Prostate gland (tissue), 2 donors: ENCODE results near the gene VAV2. TPM values are rescaled to one million over a fixed set of nuclear protein-coding genes. Genes with fewer than 3 reads are reported as not detected.

Experiments used
- DNase-seq: peaks from one replicate; pipeline ENCODE4 v3.0.0-alpha.2; 2019; ENCODE audit warnings: low spot score
- H3K27ac ChIP-seq, 2 donors: fragments of 200-600 bp; sonication (generic); 2 replicates each; pipeline ENCODE4 v1.5.1; 2017 to 2019
- H3K27me3 ChIP-seq: fragments of 200-600 bp; sonication (generic); replicated peaks from 2 replicates; pipeline ENCODE4 v1.5.1; 2019; ENCODE audit not compliant: insufficient read depth
- H3K36me3 ChIP-seq, 2 donors: fragments of 200-600 bp; sonication (generic); 1 replicate in 1 of 2; 2 replicates in 1 of 2; pipeline versions ENCODE4 v1.5.1 to v1.8.1; 2017 to 2019
- H3K4me1 ChIP-seq: fragments of 200-600 bp; sonication (generic); replicated peaks from 2 replicates; pipeline ENCODE4 v1.5.1; 2019
- H3K4me3 ChIP-seq, 2 donors: fragments of 200-600 bp; sonication (generic); 2 replicates each; pipeline ENCODE4 v1.5.1; 2017 to 2019
- H3K9me3 ChIP-seq: fragments of 200-600 bp; sonication (generic); 2 replicates; pipeline ENCODE4 v1.5.1; 2017
- POLR2A ChIP-seq: fragments of 450-650 bp; IDR thresholded peaks from one replicate; pipeline ENCODE4 v1.6.1; 2016; ENCODE audit warnings: antibody characterized with exemption, mild to moderate bottlenecking
- POLR2AphosphoS5 ChIP-seq: sonication (generic); formaldehyde crosslinking; IDR thresholded peaks from one replicate; pipeline ENCODE4 v1.6.1; 2017; ENCODE audit warnings: antibody characterized with exemption
- WGBS: methylation state at CpG from one replicate; pipeline ENCODE4 v1.1.5; 2018; 5-methylcytosine and 5-hydroxymethylcytosine counted together
- intact Hi-C: fragments of 100-400 bp; cut with DNase I; formaldehyde crosslinking; loops from one replicate; pipeline ENCODE4 v1.14.2; 2022
- total RNA-seq, 2 donors: library from RNA; depleted of rRNA; stranded (reverse); fragments of >200 nt; gene quantifications; one replicate each; pipeline ENCODE4 v1.1.0, GENCODE V29; 2016
- TF ChIP-seq, protein P1 (sequence below), 4 experiments: fragments of 200-600 bp in 2 of 4; fragments of 450-650 bp in 2 of 4; sonication (generic) in 2 of 4; IDR thresholded peaks; 1 replicate in 3 of 4; 2 replicates in 1 of 4; pipeline ENCODE4 v1.5.1; 2016 to 2019; ENCODE audit warnings: antibody characterized with exemption in 4 of 4, mild to moderate bottlenecking in 2 of 4, moderate library complexity in 2 of 4

VAV2 gene
- total RNA-seq, 2 donors from 2014 or later: 13.5 to 19.5 TPM

GRCh38 chr9:133763272-133764183 is 228.6 kb downstream of the VAV2 start:
- H3K4me3 ChIP-seq: no peak overlapping the region
- 89% methylated on average over 26 of the region's 26 CpGs for WGBS
- no peaks in the 10 kb centered on the region for H3K4me1 ChIP-seq
- DNase-seq: no peak
- no peak overlapping the region for H3K27ac ChIP-seq
- intact Hi-C loops: no loop called here
- H3K27me3 ChIP-seq: no peaks in the 10 kb centered on the region
- no peaks in the 10 kb centered on the region for H3K36me3 ChIP-seq
- no peaks in the 10 kb centered on the region for H3K9me3 ChIP-seq
- no peak for TF ChIP-seq POLR2AphosphoS5
- no peak for TF ChIP-seq POLR2A
- TF ChIP-seq, protein P1, sequence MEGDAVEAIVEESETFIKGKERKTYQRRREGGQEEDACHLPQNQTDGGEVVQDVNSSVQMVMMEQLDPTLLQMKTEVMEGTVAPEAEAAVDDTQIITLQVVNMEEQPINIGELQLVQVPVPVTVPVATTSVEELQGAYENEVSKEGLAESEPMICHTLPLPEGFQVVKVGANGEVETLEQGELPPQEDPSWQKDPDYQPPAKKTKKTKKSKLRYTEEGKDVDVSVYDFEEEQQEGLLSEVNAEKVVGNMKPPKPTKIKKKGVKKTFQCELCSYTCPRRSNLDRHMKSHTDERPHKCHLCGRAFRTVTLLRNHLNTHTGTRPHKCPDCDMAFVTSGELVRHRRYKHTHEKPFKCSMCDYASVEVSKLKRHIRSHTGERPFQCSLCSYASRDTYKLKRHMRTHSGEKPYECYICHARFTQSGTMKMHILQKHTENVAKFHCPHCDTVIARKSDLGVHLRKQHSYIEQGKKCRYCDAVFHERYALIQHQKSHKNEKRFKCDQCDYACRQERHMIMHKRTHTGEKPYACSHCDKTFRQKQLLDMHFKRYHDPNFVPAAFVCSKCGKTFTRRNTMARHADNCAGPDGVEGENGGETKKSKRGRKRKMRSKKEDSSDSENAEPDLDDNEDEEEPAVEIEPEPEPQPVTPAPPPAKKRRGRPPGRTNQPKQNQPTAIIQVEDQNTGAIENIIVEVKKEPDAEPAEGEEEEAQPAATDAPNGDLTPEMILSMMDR (IDR thresholded peaks at IDR 0.05): no peak

DNA sequence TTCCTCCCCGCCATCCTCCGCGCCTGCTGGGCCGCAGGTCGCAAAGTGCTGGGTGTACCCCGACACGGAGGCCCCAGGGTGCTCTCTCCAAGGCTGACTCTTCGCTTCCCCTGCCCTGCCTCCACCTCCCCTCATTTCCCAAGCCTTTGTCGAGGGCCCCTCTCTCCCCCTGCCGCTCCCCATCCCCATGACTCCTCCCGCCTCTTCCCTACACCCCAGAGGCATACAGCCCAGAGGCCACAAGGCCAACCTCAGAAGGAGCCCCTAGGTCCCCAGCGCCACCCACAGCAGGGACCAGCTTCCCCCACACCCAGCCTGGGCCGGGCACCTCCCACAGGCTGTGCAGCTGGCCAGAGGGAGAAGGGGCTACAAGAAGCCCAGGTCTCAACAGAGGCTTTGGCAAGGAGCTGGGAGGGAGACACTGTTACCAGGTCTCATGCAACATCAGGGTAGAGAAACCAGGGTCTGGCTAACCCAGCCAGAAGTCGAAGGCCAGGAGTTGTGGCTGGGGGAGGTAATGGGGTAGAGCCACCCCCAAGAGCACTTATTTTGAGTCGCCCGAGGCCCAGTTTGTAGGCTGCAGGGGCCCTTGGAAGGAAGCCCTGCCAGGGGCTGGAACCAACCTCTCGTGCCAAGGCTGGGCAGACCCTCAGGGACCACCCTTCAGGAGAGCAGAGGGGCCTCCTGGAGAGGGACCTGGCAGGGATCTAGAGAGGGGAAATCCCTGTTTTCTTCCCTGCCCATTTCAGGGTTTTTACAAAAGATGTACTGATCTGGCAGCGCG is 229.4 kb downstream of the VAV2 start:
- Histone ChIP-seq H3K27ac (no peak overlapping the region), H3K27me3 (no peaks in the 10 kb centered on the region), H3K4me3 (no peak overlapping the region), H3K4me1 (no peaks in the 10 kb centered on the region), H3K9me3 (no peaks in the 10 kb centered on the region), H3K36me3 (no peaks in the 10 kb centered on the region)
- TF ChIP-seq, protein P1 (IDR thresholded peaks at IDR 0.05): no peak
- TF ChIP-seq POLR2A: no peak
- no peak for TF ChIP-seq POLR2AphosphoS5
- no peak for DNase-seq
- 91% methylated on average over 19 of the region's 19 CpGs for WGBS
- intact Hi-C loops: no loop called here

DNA sequence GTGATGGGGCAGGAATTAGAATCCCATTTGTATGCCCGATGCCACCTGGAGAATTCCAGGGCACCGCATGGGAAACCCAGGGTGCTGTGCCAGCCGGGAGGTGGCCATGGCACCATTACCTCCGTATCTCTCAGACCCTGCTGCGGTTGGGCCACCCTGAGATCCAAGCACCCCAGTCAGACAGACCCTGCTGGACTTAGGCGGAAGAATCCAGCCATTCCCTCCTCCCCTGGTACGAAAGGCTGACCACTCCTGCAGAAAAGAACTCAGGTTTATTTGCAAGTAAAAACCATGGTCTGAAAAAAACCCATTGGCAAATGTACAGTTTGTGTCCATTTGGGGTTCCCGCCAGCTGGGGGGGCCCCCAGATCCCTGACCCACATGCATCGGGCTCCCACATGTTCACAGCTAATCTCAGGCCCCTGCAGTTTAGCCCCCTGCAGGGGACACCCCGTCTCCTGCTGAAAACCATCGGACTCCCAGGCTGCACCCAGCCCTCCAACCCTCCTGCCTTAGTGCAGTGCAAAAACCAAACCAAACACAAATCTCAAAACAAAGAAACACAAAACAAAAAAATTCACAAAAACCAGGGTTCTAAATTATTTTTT is 230.4 kb downstream of the VAV2 start:
- DNase-seq: no peak
- no peaks in the 10 kb centered on the region for H3K27me3 ChIP-seq
- intact Hi-C loops: no loop called here
- H3K9me3 ChIP-seq: no peaks in the 10 kb centered on the region
- H3K4me3 ChIP-seq: no peak overlapping the region
- no peaks in the 10 kb centered on the region for H3K4me1 ChIP-seq
- 87% methylated on average over 11 of the region's 11 CpGs for WGBS
- H3K36me3 ChIP-seq: no peaks in the 10 kb centered on the region
- TF ChIP-seq POLR2A (no peak), POLR2AphosphoS5 (no peak)
- TF ChIP-seq, protein P1 (IDR thresholded peaks at IDR 0.05): no peak
- H3K27ac ChIP-seq: no peak overlapping the region

DNA sequence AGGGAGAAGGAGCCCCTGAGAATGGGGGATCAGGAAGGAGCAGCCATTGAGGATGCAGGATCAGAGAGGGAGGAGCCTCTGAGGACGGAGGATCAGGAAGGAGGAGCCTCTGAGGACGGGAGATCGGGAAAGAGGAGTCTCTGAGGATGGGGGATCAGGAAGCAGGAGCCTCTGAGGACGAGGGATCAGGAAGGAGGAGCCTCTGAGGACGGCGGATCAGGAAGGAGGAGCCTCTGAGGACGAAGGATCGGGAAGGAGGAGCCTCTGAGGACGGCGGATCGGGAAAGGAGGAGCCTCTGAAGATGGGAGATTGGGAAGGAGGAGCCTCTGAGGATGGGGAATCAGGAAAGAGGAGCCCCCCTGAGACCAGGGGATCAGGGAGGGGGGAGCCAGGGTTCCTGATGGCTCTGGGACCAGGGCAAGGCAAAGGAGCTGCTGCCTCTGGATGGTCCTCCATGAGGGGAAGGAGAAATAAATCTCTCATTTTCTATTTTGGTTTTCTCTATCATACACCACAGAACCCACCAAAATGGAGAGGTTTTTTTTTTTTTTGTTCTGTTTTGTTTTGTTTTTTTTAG is 231.3 kb downstream of the VAV2 start:
- TF ChIP-seq POLR2A: no peak
- no peak for TF ChIP-seq POLR2AphosphoS5
- no peaks in the 10 kb centered on the region for H3K36me3 ChIP-seq
- no peaks in the 10 kb centered on the region for H3K9me3 ChIP-seq
- no peak overlapping the region for H3K27ac ChIP-seq
- WGBS: no CpG with 5 or more reads among the region's 11 CpGs
- no peak overlapping the region for H3K4me3 ChIP-seq
- H3K27me3 ChIP-seq: no peaks in the 10 kb centered on the region
- no peaks in the 10 kb centered on the region for H3K4me1 ChIP-seq
- intact Hi-C loops: no loop called here
- no peak for DNase-seq

DNA sequence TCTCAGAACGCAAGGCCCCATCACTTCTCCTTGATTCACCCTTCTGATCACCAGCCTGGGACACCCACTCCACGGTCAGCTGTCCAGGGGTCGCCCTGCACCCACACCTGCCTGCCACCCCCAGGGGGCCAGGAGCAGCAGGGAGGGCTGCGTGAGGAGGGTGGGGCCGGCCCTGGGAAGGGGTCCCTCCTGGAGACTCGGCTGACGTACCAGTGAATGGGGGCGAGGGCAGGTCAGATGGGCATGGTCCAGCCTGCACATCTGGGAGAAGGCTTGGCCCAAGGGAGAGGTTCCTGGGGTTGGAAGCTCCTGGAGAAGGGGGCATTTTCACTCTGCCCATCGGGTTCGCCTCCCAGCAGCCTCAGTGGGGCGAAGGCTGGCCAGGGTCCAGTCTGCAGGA is 232.2 kb downstream of the VAV2 start:
- TF ChIP-seq POLR2AphosphoS5: no peak
- TF ChIP-seq, protein P1 (IDR thresholded peaks at IDR 0.05): no peak
- no peak for TF ChIP-seq POLR2A
- Histone ChIP-seq H3K27ac (no peak overlapping the region), H3K36me3 (no peaks in the 10 kb centered on the region), H3K4me1 (no peaks in the 10 kb centered on the region), H3K9me3 (no peaks in the 10 kb centered on the region), H3K4me3 (no peak overlapping the region), H3K27me3 (no peaks in the 10 kb centered on the region)
- 88% methylated on average over 3 of the region's 11 CpGs for WGBS
- intact Hi-C loops: no loop called here
- no peak for DNase-seq
